ENCODE data around the gene C2CD5. TPM values are rescaled to one million over a fixed set of nuclear protein-coding genes. Genes with fewer than 3 reads are reported as not detected.

The C2CD5 gene, protein sequence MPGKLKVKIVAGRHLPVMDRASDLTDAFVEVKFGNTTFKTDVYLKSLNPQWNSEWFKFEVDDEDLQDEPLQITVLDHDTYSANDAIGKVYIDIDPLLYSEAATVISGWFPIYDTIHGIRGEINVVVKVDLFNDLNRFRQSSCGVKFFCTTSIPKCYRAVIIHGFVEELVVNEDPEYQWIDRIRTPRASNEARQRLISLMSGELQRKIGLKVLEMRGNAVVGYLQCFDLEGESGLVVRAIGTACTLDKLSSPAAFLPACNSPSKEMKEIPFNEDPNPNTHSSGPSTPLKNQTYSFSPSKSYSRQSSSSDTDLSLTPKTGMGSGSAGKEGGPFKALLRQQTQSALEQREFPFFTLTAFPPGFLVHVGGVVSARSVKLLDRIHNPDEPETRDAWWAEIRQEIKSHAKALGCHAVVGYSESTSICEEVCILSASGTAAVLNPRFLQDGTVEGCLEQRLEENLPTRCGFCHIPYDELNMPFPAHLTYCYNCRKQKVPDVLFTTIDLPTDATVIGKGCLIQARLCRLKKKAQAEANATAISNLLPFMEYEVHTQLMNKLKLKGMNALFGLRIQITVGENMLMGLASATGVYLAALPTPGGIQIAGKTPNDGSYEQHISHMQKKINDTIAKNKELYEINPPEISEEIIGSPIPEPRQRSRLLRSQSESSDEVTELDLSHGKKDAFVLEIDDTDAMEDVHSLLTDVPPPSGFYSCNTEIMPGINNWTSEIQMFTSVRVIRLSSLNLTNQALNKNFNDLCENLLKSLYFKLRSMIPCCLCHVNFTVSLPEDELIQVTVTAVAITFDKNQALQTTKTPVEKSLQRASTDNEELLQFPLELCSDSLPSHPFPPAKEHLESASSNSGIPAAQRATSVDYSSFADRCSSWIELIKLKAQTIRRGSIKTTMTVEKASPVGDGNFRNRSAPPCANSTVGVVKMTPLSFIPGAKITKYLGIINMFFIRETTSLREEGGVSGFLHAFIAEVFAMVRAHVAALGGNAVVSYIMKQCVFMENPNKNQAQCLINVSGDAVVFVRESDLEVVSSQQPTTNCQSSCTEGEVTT
- total RNA-seq (10 to 100 TPM in 1 of 4 donors, 1 to 10 TPM in 3; 5.9 to 13.4 (median 6.9) TPM), polyA plus RNA-seq (1 to 10 TPM; 2.5 to 4.0 (median 2.7) TPM)
- long read RNA-seq, donor 1, partial matches to known transcripts, result 1 of 1 reads
- long read RNA-seq, donor 1, other reads (novel, unspliced or antisense), result 0 of 1 reads
- long read RNA-seq, donor 2, partial matches to known transcripts, result 0 of 1 reads
- long read RNA-seq, donor 2, other reads (novel, unspliced or antisense), result 1 of 1 reads

- 0 to 1% (median 1%) methylated on average over 76 to 80 of the region's 80 CpGs for WGBS, 3 donors
- TF ChIP-seq CTCF (IDR thresholded peaks at IDR 0.05), result peak; percentile 26
- peak; percentile 96 to 97 (median 96) for ATAC-seq
Measured at GRCh38 chr12:22544038-22544979, at the start of gene C2CD5. Gene C2CD5, minus strand, starts transcription at chr12:22544542. Its CDS starts 392 bp downstream, at chr12:22544150.

GRCh38 chr12:22593864-22594263, 49.5 kb upstream of the C2CD5 start:
- H3K27ac ChIP-seq, result no peak overlapping the region
- no peaks in the 10 kb centered on the region for H3K36me3 ChIP-seq (ENCODE audit: insufficient read depth in 1 of 2, low read depth in 1 of 2)
- no peaks in the 10 kb centered on the region for H3K9me3 ChIP-seq
- H3K4me1 ChIP-seq, result no peaks in the 10 kb centered on the region
- H3K27me3 ChIP-seq (ENCODE audit: insufficient read depth in 3 of 3, low read length in 2 of 3), result no peaks in the 10 kb centered on the region
- no peak for TF ChIP-seq CTCF (IDR thresholded peaks at IDR 0.05)
- no peak overlapping the region for H3K4me3 ChIP-seq
- no peak for DNase-seq
- no peak for ATAC-seq
- intact Hi-C loops (cut with DNase I), result no loop called here

More at GRCh38 chr12:22544038-22544979, at the start of gene C2CD5:
- intact Hi-C loops (cut with DNase I), result loop anchor here (1.0 to 5.0 kb wide), 2 partner anchors 81 to 83 kb away; partner anchors contain the start of gene ETNK1 (in 2 of the 2)
- no peaks in the 10 kb centered on the region for H3K27me3 ChIP-seq (ENCODE audit: insufficient read depth in 3 of 3, low read length in 2 of 3)
- H3K36me3 ChIP-seq (ENCODE audit: insufficient read depth in 1 of 2, low read depth in 1 of 2), result no peaks in the 10 kb centered on the region
- peak; percentile 98 to 99 for DNase-seq
- no peaks in the 10 kb centered on the region for H3K9me3 ChIP-seq
- H3K4me3 ChIP-seq, result peak within 1 kb of the TSS; percentile 93
- H3K4me1 ChIP-seq, result peaks cover 9% of the 10 kb centered on the region
- peak within 1 kb of the TSS; percentile 86 for H3K27ac ChIP-seq

DNA sequence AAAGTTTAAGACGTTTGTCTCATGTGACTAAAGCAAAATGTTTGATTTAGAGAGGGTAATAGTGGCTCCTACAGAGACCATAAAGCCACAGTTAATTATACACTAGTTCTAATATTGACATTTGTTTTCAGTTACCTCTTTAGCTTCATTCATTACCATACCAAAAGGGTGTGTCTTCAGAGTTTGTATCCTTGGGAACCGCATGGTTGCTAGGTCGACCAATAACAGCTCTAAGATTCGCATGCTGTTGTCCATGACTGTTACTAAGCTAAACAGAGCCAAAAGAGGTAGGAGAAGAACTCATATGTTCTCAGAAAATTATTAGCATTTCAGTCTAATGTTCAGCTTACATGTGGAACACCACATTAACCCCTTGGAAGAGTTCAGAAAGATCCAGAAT, 44.5 kb upstream of the C2CD5 start:
- intact Hi-C loops (cut with DNase I), result no loop called here

More for the DNA sequence above, 44.5 kb upstream of the C2CD5 start:
- H3K27ac ChIP-seq, result no peak overlapping the region
- TF ChIP-seq CTCF (IDR thresholded peaks at IDR 0.05), result no peak
- no peaks in the 10 kb centered on the region for H3K36me3 ChIP-seq (ENCODE audit: insufficient read depth in 1 of 2, low read depth in 1 of 2)
- DNase-seq, result no peak
- no peak overlapping the region for H3K4me3 ChIP-seq
- H3K9me3 ChIP-seq, result no peaks in the 10 kb centered on the region
- no peak for ATAC-seq
- WGBS, 3 donors, result 58 to 68% (median 63%) methylated on average over 4 of the region's 4 CpGs
- no peaks in the 10 kb centered on the region for H3K27me3 ChIP-seq (ENCODE audit: insufficient read depth in 3 of 3, low read length in 2 of 3)
- H3K4me1 ChIP-seq, result no peaks in the 10 kb centered on the region
